NCI-H510A treated with DMSO at 0.1 percent for 48 hours (cell line): Measurements from ENCODE around the gene HINT3.
"Not testable (repeated sequence)": the region's sequence is repeated elsewhere in the genome, so short reads cannot be mapped to it uniquely, and the experiment has no call there.

Experiments used
- DNase-seq: peaks from one replicate; lab custom pipeline; 2025; lab: John Stamatoyannopoulos, UW

The HINT3 gene

DNA sequence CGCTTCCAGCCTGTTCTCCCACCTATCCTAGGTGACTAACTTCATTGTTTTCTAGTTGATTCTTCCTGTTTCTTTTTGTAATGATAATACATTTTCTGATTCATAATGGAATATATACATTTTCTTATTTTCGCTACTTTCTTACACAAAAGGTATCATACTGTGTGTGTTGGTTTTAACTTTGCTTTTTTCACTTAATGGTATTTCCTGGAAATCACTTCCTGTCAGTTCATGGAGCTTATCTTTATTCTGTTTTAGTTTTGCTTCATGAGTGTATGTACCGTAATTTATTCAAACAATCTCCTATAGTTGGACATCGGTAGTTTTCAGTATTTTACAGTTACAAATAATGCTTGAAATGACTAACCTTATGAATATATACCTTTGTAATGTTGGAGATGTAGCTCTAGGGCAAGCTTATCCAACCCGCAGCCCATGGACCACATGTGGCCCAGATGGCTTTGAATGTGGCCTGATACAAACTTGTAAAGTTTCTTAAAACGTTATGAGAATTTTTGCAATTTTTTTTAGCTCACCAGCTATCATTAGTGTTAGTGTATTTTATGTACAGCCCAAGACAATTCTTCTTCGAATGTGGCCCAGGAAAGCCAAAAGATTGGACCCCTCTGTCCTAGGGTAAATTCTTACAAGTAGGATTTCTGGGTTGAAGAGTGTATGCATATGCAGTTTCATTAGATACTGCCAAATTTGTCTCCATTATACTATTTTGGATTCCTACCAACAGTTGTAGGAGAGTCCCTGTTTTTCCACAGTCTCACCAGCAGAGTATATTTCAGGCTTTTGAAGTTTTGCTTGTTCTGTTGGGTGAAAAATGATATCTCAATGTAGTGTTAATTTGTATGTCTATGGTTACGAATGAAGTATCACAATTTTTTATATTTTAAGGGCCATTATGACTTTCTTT lies 46.4 kb downstream of the HINT3 start:
- no peak for DNase-seq

DNA sequence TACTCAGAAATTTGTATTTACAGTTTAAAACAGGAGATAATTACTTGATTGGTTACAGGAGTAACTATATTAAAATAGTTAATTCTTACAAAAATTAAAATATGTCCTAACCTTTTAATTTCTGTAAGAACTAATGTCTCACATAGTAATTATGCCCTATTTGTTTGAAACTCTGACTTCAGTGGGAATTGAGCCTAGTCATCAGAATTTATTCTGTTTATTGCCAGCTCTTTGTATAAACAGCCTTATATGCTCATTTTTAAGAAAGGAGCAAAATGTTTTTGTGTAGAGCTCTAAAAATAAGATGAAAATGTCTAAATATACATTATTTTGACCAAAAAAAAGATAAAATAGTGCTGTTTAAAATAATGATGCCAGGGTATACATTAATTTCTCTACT lies 51.2 kb downstream of the HINT3 start:
- DNase-seq, result no peak

DNA sequence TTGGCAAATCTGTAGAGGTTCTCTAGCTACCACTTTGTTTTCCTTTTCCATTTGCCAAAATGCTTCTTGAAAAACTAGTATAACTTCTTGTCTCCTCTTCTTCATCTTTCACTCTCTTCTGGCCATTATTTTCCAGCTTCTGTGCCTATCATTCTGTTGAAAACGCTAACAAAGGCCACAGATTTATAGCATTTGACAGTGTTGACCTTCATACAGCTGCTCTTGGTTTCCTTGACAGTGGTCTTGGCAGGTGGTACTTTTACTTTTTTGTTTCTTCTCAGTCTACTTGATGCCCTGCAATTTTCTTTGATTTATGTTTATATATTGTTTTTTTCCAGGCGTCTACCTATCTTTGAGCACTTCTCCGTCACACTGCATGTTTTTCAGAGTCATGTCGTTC lies 53.5 kb downstream of the HINT3 start:
- DNase-seq, result no peak

DNA sequence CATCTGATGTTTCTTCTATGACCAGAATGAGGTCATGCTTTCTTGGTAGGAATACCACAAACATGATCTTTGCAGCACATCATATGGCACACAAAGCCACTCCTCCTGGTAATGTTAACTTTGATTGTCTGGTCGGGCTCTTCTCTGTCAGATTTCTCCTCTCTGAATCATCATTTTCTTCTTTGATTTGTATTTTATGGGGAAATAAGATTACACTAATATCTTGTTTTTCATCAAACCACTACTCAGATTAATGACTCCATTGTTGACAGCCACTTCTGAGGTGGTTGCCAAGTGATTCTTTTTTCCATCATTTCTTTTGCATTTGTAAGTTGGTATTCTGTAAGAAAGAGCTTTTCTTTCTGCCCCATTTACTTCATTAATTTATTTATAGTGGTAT lies 59.3 kb downstream of the HINT3 start:
- DNase-seq, result no peak

DNA sequence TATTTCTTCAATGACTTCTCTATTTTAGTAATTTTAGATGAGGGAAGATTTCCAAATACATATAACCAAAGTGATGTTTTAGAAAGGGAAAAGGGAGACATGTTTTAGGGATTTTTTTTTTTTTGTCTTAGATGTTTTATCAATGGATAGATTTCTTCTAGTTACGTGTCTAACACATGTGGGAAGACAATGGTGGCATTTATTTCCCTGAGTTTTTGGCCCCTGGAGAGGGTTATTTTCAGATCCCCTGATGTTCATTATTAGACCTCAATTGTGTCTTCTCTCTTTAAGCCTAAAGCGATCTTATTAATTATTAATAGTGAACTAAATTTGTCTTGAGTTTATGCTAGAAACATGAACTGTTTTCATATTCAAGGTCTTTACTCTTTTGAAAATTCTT lies 60.0 kb downstream of the HINT3 start:
- no peak for DNase-seq

DNA sequence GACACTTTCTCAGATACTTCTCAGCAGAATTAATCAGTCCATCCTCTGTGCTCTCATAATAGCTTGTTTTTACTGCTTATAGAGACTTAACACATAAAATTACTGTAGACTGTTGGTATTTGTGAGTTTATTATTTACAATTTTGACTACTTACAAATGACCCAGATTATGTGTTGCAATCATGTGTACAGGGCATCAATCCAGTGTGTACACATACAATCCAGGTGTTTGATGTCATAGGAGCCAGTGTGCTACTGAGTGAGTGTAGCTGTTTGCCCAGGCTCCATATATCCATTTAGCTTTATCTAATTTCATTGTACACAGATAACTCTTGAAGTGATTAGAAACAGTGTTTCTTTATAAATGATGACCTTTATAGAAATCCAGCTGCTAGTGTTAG lies 61.1 kb downstream of the HINT3 start:
- DNase-seq, result no peak

DNA sequence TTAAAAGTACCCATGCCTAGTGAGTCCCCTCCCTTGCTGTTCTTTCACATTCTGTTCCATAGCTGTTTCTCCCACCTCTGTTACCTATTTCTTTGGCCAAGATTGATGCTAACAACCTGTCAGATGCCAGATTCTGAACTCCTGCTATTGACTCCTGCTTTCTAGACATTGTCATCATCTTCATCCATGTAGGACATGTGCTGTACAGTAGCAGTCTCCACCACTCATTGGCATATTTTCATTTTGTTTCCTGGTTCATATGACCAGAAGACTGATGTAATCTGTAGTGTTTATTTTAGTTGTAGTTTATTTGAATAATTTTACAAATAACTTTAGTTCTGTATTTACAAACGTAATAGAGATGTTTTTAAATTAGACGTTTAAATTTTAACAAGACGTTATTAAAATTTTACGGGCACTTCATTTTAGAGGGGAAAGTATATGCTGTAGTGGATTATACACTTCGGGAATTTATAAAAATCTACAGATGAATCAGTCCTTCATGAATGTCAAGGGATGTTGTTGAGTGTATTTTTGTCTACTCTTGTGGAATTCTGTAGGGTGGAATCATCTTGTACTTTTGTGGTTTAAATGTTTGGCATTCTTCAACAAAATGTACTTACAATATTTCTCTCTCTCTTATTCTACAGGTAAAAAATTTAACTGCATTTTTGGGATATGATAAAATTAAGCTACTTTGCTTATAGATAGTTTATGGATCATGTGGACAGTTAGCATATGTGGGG lies 63.9 kb downstream of the HINT3 start:
- no peak for DNase-seq

DNA sequence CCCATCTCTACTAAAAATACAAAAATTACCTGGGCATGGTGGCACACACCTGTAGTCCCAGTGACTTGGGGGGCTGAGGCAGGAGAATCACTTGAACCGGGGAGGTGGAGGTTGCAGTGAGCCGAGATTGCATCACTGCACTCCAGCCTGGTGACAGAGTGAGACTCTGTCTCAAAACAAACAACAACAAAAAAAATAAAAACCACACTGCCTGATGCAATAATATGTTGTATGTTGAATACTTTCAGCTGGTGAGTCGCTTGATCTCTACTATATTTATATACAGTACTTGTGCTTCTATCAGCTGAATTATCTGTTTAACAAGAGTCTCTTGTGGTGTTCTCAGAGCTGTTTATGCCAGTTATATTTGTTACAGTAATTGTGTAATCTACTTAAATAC lies 66.9 kb downstream of the HINT3 start:
- not testable (repeated sequence) for DNase-seq

DNA sequence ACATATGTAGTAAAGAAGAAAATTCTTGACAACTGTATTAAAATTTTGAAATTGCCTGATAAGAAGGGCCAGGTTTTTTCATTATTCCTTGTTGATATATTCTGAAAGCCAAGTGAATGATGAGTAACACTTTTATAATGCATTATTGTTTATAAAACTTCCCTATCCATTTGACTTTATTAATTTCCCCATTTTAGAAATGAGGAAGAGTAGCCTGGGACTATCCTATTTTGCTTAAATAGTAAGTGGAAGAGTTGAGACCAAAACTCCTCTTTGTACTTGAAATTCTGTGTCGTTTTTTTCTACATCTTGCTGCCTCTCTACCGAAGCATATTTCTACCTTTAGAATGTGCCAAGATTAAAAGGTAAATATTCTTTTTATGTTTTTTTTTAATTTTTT lies 69.4 kb downstream of the HINT3 start:
- DNase-seq, result no peak

DNA sequence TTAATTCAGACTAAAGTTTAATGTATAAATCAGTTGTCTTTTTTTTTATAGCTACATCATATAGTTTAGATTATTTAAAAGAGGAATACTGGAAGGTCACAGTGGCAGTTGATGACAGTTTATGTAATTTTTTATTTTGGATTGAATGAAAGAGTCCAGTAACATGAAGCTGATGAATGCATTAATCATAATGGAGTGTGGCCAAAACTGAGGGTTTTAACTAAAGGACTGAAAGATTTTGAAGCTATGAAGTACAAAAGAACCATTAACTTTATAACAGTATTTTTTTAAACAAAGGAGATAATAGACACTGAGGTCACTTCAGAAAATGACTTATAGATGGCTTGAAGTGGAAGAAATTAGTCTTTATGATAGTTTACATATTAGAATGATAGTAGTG lies 71.0 kb downstream of the HINT3 start:
- DNase-seq, result no peak
